ENCODE measurements around the gene AP4M1.

- TF ChIP-seq CTCF (IDR thresholded peaks at IDR 0.05) (no peak), POLR2AphosphoS5 (IDR thresholded peaks at IDR 0.05) (no peak), EP300 (IDR thresholded peaks at IDR 0.05) (no peak), POLR2A (IDR thresholded peaks at IDR 0.05) (no peak)
These were observed 6.4 kb downstream of the AP4M1 start for GRCh38 chr7:100107890-100108289.

Data from gastroesophageal sphincter (tissue), 3 donors.